NOMO-1 treated with dmso at 0.1 percent for 144 hours (cell line): ENCODE measurements around the gene TSR1.

Source experiments
- DNase-seq: peaks from one replicate; lab custom pipeline; 2025; ENCODE audit not compliant: unreplicated experiment; lab: John Stamatoyannopoulos, UW

TSR1 gene

DNA sequence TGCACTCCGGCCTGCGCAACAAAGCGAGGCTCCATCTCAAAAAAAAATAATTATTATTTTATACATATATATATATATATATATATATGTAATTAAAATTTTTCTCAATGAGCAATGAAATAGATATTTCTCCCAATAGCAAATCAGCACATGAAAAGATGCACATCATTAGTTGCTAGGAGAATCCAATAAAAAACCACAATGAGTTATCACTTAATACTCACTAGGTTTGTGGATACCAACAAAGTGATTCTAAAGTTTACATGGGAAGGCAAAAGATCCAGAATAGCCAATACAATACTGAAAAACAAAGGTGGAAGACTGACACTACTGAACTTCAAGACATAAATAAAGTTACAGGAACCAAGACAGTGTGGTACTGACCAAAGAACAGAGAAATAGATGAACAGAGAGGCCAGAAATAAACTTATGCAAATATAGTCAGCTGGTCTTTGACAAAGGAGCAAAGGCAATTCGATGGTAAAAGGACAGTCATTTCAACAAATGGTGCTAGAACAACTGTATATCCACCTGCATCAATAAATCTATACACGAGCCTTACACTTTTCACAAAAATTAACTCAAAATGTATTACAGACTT lies 46.3 kb downstream of the TSR1 start:
- no peak for DNase-seq

DNA sequence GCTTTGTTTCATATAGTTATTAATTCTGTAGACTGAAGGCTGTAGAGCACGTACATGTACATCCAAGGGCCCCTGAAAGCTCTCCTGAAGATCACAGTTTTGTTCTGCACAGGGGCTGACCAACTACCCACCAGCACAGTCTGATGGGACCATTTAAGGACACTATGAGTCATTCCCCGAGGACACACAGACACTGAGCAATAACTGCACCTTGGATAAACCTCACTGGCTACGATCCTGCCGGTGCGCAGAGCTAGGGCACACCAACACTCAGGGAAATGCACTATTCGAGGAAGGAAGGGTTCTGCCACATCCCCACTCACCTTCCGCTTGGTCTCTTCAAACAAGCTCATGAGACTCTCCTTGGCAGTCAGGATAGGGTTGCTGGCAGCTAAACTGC lies 53.0 kb downstream of the TSR1 start:
- DNase-seq: no peak

DNA sequence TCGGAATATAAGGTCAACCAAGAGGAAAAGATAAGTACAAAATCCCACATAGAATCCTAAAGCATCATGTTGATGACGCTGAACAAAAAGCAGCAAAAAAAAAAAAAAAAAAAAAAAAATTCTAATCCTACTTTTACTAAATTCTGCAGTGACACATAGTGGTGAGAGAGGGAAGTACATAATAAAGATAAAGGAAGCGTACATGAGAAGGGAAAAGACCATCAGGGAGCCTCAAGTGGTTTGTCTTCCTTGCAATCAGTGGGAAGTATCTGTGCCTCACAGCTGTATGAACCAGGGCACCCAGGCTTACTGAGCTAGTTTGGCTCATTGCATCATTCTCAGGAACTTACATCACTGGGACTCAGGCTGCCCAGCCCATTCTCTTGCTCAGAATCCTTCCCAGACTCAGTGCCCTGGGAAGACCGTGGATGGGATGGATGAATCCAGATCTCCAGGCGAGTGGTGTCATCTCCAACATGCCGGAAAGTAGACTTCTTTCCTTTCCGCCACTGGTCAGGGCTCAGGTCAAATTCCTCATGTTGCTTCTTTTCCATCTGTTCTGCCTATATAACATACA lies 53.9 kb downstream of the TSR1 start:
- peak; percentile 19 for DNase-seq

DNA sequence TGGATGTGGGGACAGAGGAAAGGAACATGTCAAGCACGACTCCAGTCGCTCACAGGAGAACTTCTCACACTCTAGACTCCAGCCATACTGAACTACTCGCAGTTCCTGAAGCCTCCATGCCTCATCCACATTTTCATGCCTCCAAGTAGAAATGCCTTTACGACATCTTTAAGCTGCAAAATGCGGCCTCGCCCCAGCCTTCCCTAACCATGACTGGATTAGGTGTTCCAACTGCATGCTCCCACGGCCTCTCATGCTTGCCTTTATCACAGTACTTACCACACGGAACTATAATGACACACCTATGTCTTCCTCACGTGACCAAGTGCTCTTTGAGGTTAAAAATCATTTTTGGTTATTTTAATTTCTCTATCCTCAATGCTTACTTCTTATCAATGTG lies 56.5 kb downstream of the TSR1 start:
- no peak for DNase-seq

DNA sequence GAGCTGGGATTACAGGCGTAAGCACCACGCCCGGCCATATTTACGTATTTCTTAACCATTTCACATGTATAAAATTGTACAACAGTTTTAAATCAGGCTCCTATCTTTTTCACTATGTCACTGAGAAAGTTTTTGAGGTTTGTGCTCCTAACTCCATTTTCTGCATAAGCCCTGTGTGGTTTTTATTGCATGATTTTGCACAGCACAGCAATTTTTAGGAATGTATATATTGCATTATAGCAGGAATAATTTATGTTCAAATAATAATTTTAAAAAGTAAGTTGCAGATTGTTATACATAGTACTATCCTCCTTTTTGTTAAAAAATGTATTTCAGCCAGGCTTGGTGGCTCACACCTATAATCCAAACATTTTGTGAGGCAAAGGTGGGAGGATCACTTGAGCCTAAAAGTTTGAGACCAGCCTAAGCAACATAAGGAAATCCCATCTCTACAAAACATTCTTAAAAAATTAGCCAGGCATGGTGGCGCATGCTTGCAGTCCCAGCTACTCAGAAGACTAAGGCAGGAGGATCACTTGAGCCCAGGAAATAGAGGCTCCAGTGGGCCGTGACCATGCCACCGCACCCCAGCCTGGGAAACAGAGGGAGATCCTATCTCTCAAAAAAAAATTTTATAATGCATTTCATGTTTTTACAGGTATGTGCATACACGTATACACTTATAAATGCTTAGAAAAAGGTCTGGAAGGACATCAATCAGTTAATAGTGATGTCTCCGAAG lies 58.7 kb downstream of the TSR1 start:
- no peak for DNase-seq

DNA sequence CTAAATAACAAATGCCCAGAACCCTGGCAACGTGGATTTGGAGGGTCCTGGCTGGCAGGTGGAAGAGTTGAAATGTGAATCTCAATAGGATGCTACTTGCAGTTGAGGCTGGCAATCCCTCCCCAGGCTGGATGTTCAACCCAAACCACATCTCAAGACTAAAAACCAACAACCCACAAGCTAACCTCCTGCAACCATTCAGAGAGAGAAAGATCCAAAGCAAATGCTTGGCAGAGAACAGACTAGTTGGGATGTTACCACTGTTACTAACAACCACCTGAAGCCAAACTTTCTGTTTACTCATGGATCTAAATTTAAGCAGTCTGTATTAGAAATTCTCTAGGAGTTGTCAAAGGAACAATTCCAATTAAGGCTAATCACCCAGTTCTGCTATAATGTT lies 60.5 kb downstream of the TSR1 start:
- DNase-seq: no peak

DNA sequence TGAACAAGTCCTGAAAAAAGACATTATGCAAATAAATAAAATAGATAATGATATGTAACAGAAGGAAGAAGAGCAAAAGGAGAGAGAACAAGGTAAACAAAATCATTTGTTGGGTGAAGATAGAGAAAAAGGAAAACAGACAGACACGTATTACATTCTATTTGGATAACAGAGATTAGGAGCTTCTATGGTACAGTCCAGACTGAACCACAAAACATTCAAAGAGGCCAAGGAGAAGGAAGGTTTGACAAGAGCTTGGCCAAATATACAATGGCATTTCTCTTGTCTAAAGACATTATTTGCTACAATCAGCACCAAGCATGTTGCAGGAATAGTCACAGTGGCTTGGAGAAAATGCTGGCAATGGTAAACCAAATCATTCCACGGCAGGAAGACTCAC lies 61.8 kb downstream of the TSR1 start:
- DNase-seq: no peak
